PC-9 (cell line): ENCODE data around the gene SH3RF3. TPM values are rescaled to one million over a fixed set of nuclear protein-coding genes. Genes with fewer than 3 reads are reported as not detected.

Source experiments
- BruUV-seq: library from RNA; stranded (reverse); fragments of 400-500 nt; replicated peaks from 2 replicates; lab custom pipeline; 2021; lab: Mats Ljungman, UMichigan
- CTCF ChIA-PET: fragments of 300-600 bp; sonication (Branson Sonifier 250); formaldehyde crosslinking; loops from one replicate; lab custom pipeline; 2022; ENCODE audit warnings: antibody characterized with exemption; lab: Charles Lee
- POLR2A ChIA-PET: fragments of 300-600 bp; sonication (Branson Sonifier 250); formaldehyde crosslinking; loops from one replicate; lab custom pipeline; 2022; ENCODE audit warnings: antibody characterized with exemption; ENCODE audit not compliant: unreplicated experiment; lab: Charles Lee
- DNase-seq, 2 experiments: peaks; one replicate each; pipeline versions ENCODE4 v3.0.0 to v3.0.0-alpha.2; 2015 to 2022; ENCODE audit warnings: mixed read lengths in 1 of 2
- H2AFZ ChIP-seq: fragments of 200-600 bp; sonication (generic); 2 replicates; pipeline ENCODE4 v1.8.1; 2017; ENCODE audit warnings: antibody characterized with exemption
- H3F3A ChIP-seq: fragments of 200-600 bp; sonication (generic); 2 replicates; pipeline ENCODE4 v1.8.1; 2017; ENCODE audit warnings: antibody characterized with exemption, mild to moderate bottlenecking, low read depth; ENCODE audit not compliant: insufficient read depth
- H3K27ac ChIP-seq: fragments of 200-600 bp; sonication (generic); 2 replicates; pipeline ENCODE4 v1.6.1; 2016; ENCODE audit warnings: mixed run types
- H3K27me3 ChIP-seq: fragments of 200-600 bp; sonication (generic); 2 replicates; pipeline ENCODE4 v1.6.1; 2016; ENCODE audit warnings: low read depth, mixed run types; ENCODE audit not compliant: insufficient read depth
- H3K36me3 ChIP-seq: fragments of 200-600 bp; sonication (generic); 2 replicates; pipeline ENCODE4 v1.6.1; 2016; ENCODE audit warnings: low read depth, mixed run types
- H3K4me1 ChIP-seq: fragments of 200-600 bp; sonication (generic); replicated peaks from 2 replicates; pipeline ENCODE4 v1.6.1; 2016; ENCODE audit warnings: mixed run types; ENCODE audit not compliant: insufficient read depth
- H3K4me2 ChIP-seq: fragments of 200-600 bp; sonication (generic); 2 replicates; pipeline ENCODE4 v1.6.1; 2017; ENCODE audit warnings: mixed run types
- H3K4me3 ChIP-seq: fragments of 200-600 bp; sonication (generic); 2 replicates; pipeline ENCODE4 v1.6.1; 2016; ENCODE audit warnings: mixed run types
- H3K79me2 ChIP-seq: fragments of 200-600 bp; sonication (generic); 2 replicates; pipeline ENCODE4 v1.6.1; 2017; ENCODE audit warnings: low read depth, mixed run types
- H3K9me2 ChIP-seq: fragments of 200-600 bp; sonication (generic); 2 replicates; pipeline ENCODE4 v1.8.1; 2017; ENCODE audit warnings: mild to moderate bottlenecking; ENCODE audit not compliant: insufficient read depth
- H3K9me3 ChIP-seq: fragments of 200-600 bp; sonication (generic); 2 replicates; pipeline ENCODE4 v1.8.1; 2016; ENCODE audit warnings: low read depth; ENCODE audit not compliant: insufficient read depth
- H4K20me1 ChIP-seq: fragments of 200-600 bp; sonication (generic); 2 replicates; pipeline ENCODE4 v1.8.1; 2017; ENCODE audit not compliant: insufficient read depth
- CTCF ChIP-seq: fragments of 200-600 bp; sonication (generic); conservative IDR thresholded peaks from 2 replicates; pipeline ENCODE4 v1.6.1; 2017; ENCODE audit warnings: mixed run types, antibody characterized with exemption, mild to moderate bottlenecking, moderate library complexity
- EZH2 ChIP-seq: fragments of 200-600 bp; sonication (generic); IDR thresholded peaks from 2 replicates; pipeline ENCODE4 v1.8.0; 2017; ENCODE audit warnings: antibody characterized with exemption, low read depth
- intact Hi-C: fragments of 100-400 bp; cut with micrococcal nuclease; formaldehyde crosslinking; loops from one replicate; pipeline ENCODE4 v1.10.0; 2022; ENCODE audit not compliant: unreplicated experiment
- total RNA-seq: library from RNA; stranded (reverse); gene quantifications from 2 replicates; pipeline ENCODE4 v1.2.3, GENCODE V29; 2021

Gene SH3RF3
- total RNA-seq, 1 experiment from 2014 or later, result 6.1 TPM

- ChIA-PET POLR2A (no interaction called here), CTCF (no interaction called here)
- Histone ChIP-seq H2AFZ (no peak overlapping the region), H4K20me1 (0 out of 2 replicates have a peak, but pooled peaks cover 10% of the 10 kb centered on the region), H3K4me1 (no peaks in the 10 kb centered on the region), H3K79me2 (no peaks in the 10 kb centered on the region), H3K9me2 (no peaks in the 10 kb centered on the region), H3K27me3 (no peaks in the 10 kb centered on the region), H3K4me3 (no peak overlapping the region), H3F3A (no peaks in the 10 kb centered on the region), H3K36me3 (no peaks in the 10 kb centered on the region), H3K4me2 (no peak overlapping the region), H3K27ac (no peak overlapping the region), H3K9me3 (no peaks in the 10 kb centered on the region)
- peak in 1 of 2 experiments; percentile 68 for DNase-seq
- TF ChIP-seq CTCF (no peak), EZH2 (no peak)
- intact Hi-C loops, result loop anchor here (2.0 kb wide), 1 partner anchor 66 kb away; no protein-coding TSS in a partner anchor
- no TSS peak for BruUV-seq
Measured at GRCh38 chr2:109382951-109383350, 253.9 kb downstream of the SH3RF3 start.

- no peak overlapping the region for H3K4me3 ChIP-seq
- intact Hi-C loops, result loop anchor here (2.0 kb wide), 1 partner anchor 65 kb away; no protein-coding TSS in a partner anchor
- ChIA-PET POLR2A (no interaction called here), CTCF (no interaction called here)
- no peak for DNase-seq
- H3K36me3 ChIP-seq, result no peaks in the 10 kb centered on the region
- H3K9me3 ChIP-seq, result no peaks in the 10 kb centered on the region
- BruUV-seq, result no TSS peak
- TF ChIP-seq EZH2 (no peak), CTCF (no peak)
- no peaks in the 10 kb centered on the region for H3K79me2 ChIP-seq
- H3K4me1 ChIP-seq, result no peaks in the 10 kb centered on the region
- no peaks in the 10 kb centered on the region for H3K9me2 ChIP-seq
- H3F3A ChIP-seq, result no peaks in the 10 kb centered on the region
- H3K27ac ChIP-seq, result no peak overlapping the region
- no peak overlapping the region for H3K4me2 ChIP-seq
- H4K20me1 ChIP-seq, result 0 out of 2 replicates have a peak, but pooled peaks cover 10% of the 10 kb centered on the region
- no peak overlapping the region for H2AFZ ChIP-seq
- no peaks in the 10 kb centered on the region for H3K27me3 ChIP-seq
Measured at GRCh38 chr2:109383505-109384307, 254.7 kb downstream of the SH3RF3 start.

GRCh38 chr2:109384308-109385271, 255.6 kb downstream of the SH3RF3 start:
- POLR2A ChIA-PET, result no interaction called here
- TF ChIP-seq CTCF (no peak), EZH2 (no peak)
- no peaks in the 10 kb centered on the region for H3K79me2 ChIP-seq

More at GRCh38 chr2:109384308-109385271, 255.6 kb downstream of the SH3RF3 start:
- no peak overlapping the region for H3K27ac ChIP-seq
- H3K9me3 ChIP-seq, result no peaks in the 10 kb centered on the region
- H2AFZ ChIP-seq, result no peak overlapping the region
- intact Hi-C loops, result no loop called here
- H3K36me3 ChIP-seq, result no peaks in the 10 kb centered on the region
- no peak overlapping the region for H3K4me2 ChIP-seq
- H3K4me1 ChIP-seq, result no peaks in the 10 kb centered on the region
- no peak overlapping the region for H3K4me3 ChIP-seq
- H3K9me2 ChIP-seq, result no peaks in the 10 kb centered on the region
- no peak for DNase-seq
- CTCF ChIA-PET, result no interaction called here
- H3F3A ChIP-seq, result no peaks in the 10 kb centered on the region
- no peaks in the 10 kb centered on the region for H3K27me3 ChIP-seq
- H4K20me1 ChIP-seq, result 0 out of 2 replicates have a peak, but pooled peaks cover 10% of the 10 kb centered on the region
- BruUV-seq, result no TSS peak
